K562 (cell line): ENCODE results near the gene KCNQ5. TPM values are rescaled to one million over a fixed set of nuclear protein-coding genes. Genes with fewer than 3 reads are reported as not detected.

Experiments used
- ATAC-seq: fragments of 200-7000 bp; cut with Tn5 transposase; 3 replicates; pipeline ENCODE4 v1.9.1; 2020; ENCODE audit warnings: moderate library complexity
- BruUV-seq: library from RNA; stranded (reverse); fragments of 400-500 nt; replicated peaks from 2 replicates; lab custom pipeline; 2021; lab: Mats Ljungman, UMichigan
- CTCF ChIA-PET: fragments of 300-600 bp; formaldehyde crosslinking; extraction: SDS; loops from one replicate; lab custom pipeline; 2021; ENCODE audit warnings: low intra/inter-chr PET ratio; lab: Yijun Ruan, JAX
- POLR2A ChIA-PET: fragments of 300-600, 350-650 bp; sonication (Branson Sonifier 250); formaldehyde crosslinking; extraction: SDS; loops from one replicate; lab custom pipeline; 2021; ENCODE audit warnings: antibody characterized with exemption, inconsistent platforms; lab: Yijun Ruan, JAX
- DNase-seq, 4 experiments: peaks; one replicate each; pipeline versions ENCODE4 v3.0.0 to v3.0.0-alpha.2; 2011 to 2018; ENCODE audit warnings: low spot score in 3 of 4, mixed read lengths in 3 of 4; ENCODE audit errors: extremely low read depth in 1 of 4
- FAIRE-seq: peaks from 2 replicates; lab custom pipeline; 2011; peaks lifted over from hg19 to GRCh38; lab: Jason Lieb, UNC
- H2AFZ ChIP-seq: 2 replicates; pipeline ENCODE4 v1.6.0; 2011; ENCODE audit warnings: low read depth, low read length, control low read depth, inconsistent platforms
- H3K27ac ChIP-seq: fragments of 200-600 bp; 3 replicates; pipeline ENCODE4 v1.8.0; 2011; ENCODE audit warnings: low read depth, mild to moderate bottlenecking, control low read depth, inconsistent platforms, low read length, moderate library complexity, mixed read lengths; ENCODE audit errors: extremely low read depth
- H3K27me3 ChIP-seq, 2 experiments: fragments of 300-600 bp in 1 of 2; 2 replicates in 1 of 2; 3 replicates in 1 of 2; pipeline versions ENCODE4 v1.6.0 to v1.8.0; 2011; ENCODE audit warnings: inconsistent platforms in 2 of 2, low read length in 2 of 2, mild to moderate bottlenecking in 1 of 2, mixed read lengths in 1 of 2, moderate library complexity in 1 of 2; ENCODE audit not compliant: control insufficient read depth in 2 of 2, insufficient read depth in 2 of 2
- H3K36me3 ChIP-seq: fragments of 300-600 bp; 3 replicates; pipeline ENCODE4 v1.8.0; 2011; ENCODE audit warnings: mild to moderate bottlenecking, low read length, inconsistent platforms; ENCODE audit not compliant: control insufficient read depth, insufficient read depth
- H3K4me1 ChIP-seq, 2 experiments: fragments of 200-600 bp in 1 of 2; replicated peaks in 1 of 2; 2 replicates in 1 of 2; 3 replicates in 1 of 2; pipeline versions ENCODE4 v1.5.1 to v1.8.0; 2011; ENCODE audit warnings: inconsistent platforms in 2 of 2, low read length in 2 of 2, mild to moderate bottlenecking in 1 of 2, mixed read lengths in 1 of 2, moderate library complexity in 1 of 2; ENCODE audit not compliant: control insufficient read depth in 2 of 2, insufficient read depth in 2 of 2
- H3K4me2 ChIP-seq: 2 replicates; pipeline ENCODE4 v1.6.1; 2011; ENCODE audit warnings: low read length, control low read depth, inconsistent platforms, mixed read lengths; ENCODE audit not compliant: insufficient read depth
- H3K4me3 ChIP-seq: fragments of 200-600 bp; sonication (generic), shearing (Covaris generic); 2 replicates; pipeline ENCODE4 v1.5.1; 2016; ENCODE audit warnings: control low read depth, inconsistent platforms
- H3K79me2 ChIP-seq: fragments of 200-600 bp; 3 replicates; pipeline ENCODE4 v1.8.0; 2011; ENCODE audit warnings: low read length, inconsistent platforms; ENCODE audit not compliant: control insufficient read depth, insufficient read depth
- H3K9ac ChIP-seq, 2 experiments: 2 replicates each; pipeline versions ENCODE4 v1.6.0 to v1.6.1; 2011; ENCODE audit warnings: low read depth in 2 of 2, low read length in 2 of 2, control low read depth in 1 of 2, inconsistent platforms in 1 of 2, mild to moderate bottlenecking in 1 of 2, mixed read lengths in 1 of 2; ENCODE audit not compliant: insufficient read depth in 1 of 2
- H3K9me1 ChIP-seq: one replicate; pipeline ENCODE4 v1.6.0; 2011; ENCODE audit warnings: inconsistent platforms, mild to moderate bottlenecking, low read length, moderate library complexity; ENCODE audit not compliant: control insufficient read depth, insufficient read depth
- H3K9me3 ChIP-seq: replicated peaks from 2 replicates; pipeline ENCODE4 v1.5.1; 2011; ENCODE audit warnings: low read depth, low read length, inconsistent platforms; ENCODE audit not compliant: control insufficient read depth, insufficient read depth
- H4K20me1 ChIP-seq: replicated peaks from 2 replicates; pipeline ENCODE4 v1.6.1; 2011; ENCODE audit warnings: low read length, inconsistent platforms, mixed read lengths; ENCODE audit not compliant: control insufficient read depth, insufficient read depth
- BRCA1 ChIP-seq, 2 experiments: fragments of 450-650 bp in 1 of 2; sonication (generic) in 1 of 2; formaldehyde crosslinking in 1 of 2; IDR thresholded peaks; 2 replicates each; pipeline versions ENCODE4 v1.5.0 to v1.6.1; 2017 to 2020; ENCODE audit warnings: mild to moderate bottlenecking in 1 of 2, missing genetic modification reagents in 1 of 2
- CHD1 ChIP-seq: fragments of 200-600 bp; sonication (generic); IDR thresholded peaks from one replicate; pipeline ENCODE4 v1.6.1; 2012; ENCODE audit warnings: mild to moderate bottlenecking, moderate library complexity, low read length, inconsistent platforms
- ESRRB ChIP-seq: fragments of 250-450 bp; sonication (Bioruptor Pico); IDR thresholded peaks from 2 replicates; pipeline ENCODE4 v1.5.0; 2020; ENCODE audit warnings: mild to moderate bottlenecking, moderate library complexity, borderline replicate concordance
- JUN ChIP-seq, 2 experiments: sonication (generic) in 1 of 2; formaldehyde crosslinking in 1 of 2; IDR thresholded peaks; 2 replicates each; pipeline versions ENCODE4 v1.6.1 to v1.8.0; 2012 to 2022; ENCODE audit warnings: borderline replicate concordance in 2 of 2, mild to moderate bottlenecking in 2 of 2, improper control_type of control experiment in 1 of 2, low read depth in 1 of 2, low read length in 1 of 2, missing genetic modification reagents in 1 of 2
- MAFK ChIP-seq: IDR thresholded peaks from 2 replicates; pipeline ENCODE4 v1.6.1; 2011; ENCODE audit warnings: low read length, improper control_type of control experiment
- MTA1 ChIP-seq: fragments of 450-650 bp; IDR thresholded peaks from 2 replicates; pipeline ENCODE4 v1.6.1; 2017; ENCODE audit warnings: borderline replicate concordance
- POLR2AphosphoS2 ChIP-seq: IDR thresholded peaks from 2 replicates; pipeline ENCODE4 v1.6.1; 2012; ENCODE audit warnings: low read length, improper control_type of control experiment
- PYGO2 ChIP-seq: fragments of 450-650 bp; IDR thresholded peaks from 2 replicates; pipeline ENCODE4 v1.6.1; 2016; ENCODE audit warnings: mild to moderate bottlenecking, missing genetic modification characterization, moderate library complexity, missing compliant biosample characterization
- RBM17 ChIP-seq: fragments of 200-400 bp; formaldehyde crosslinking; IDR thresholded peaks from 2 replicates; pipeline ENCODE4 v1.6.1; 2017; ENCODE audit warnings: low read depth, mild to moderate bottlenecking, low read length, borderline replicate concordance
- SNIP1 ChIP-seq: fragments of 450-650 bp; IDR thresholded peaks from 2 replicates; pipeline ENCODE4 v1.7.1; 2017; ENCODE audit warnings: low read depth, mild to moderate bottlenecking
- WGBS: fragments of 100-300 bp; shearing (Covaris generic); methylation state at CpG from one replicate; pipeline ENCODE4 v1.1.6; 2016; ENCODE audit warnings: low coverage, mixed read lengths; ENCODE audit not compliant: insufficient coverage; ENCODE audit errors: missing lambda C conversion rate; 5-methylcytosine and 5-hydroxymethylcytosine counted together
- in situ Hi-C: fragments of 300-500 bp; cut with MboI; formaldehyde crosslinking; loops from 4 replicates; pipeline ENCODE4 v1.15.0; 2018; ENCODE audit warnings: inconsistent platforms, mixed read lengths
- intact Hi-C: fragments of 100-400 bp; cut with micrococcal nuclease; formaldehyde crosslinking; loops from 2 replicates; pipeline ENCODE4 v1.14.2; 2022
- polyA plus RNA-seq, 8 experiments: library from polyadenylated mRNA; depleted of rRNA in 4 of 8; stranded (reverse) in 5 of 8; unstranded in 3 of 8; fragments of >200 nt; fragmentation: Nextera tagmentation in 2 of 8; fragmentation: Illumina TruSeq in 1 of 8; extraction: Ambion mirVana in 2 of 8; extraction: Trizol in 1 of 8; gene quantifications; 2 replicates each; pipeline versions ENCODE4 v1.2.1 to v1.2.3, GENCODE V29; 2011 to 2014; ENCODE audit warnings: inconsistent platforms in 1 of 8, missing spikeins in 1 of 8
- total RNA-seq, 7 experiments: library from RNA; depleted of rRNA in 6 of 7; stranded (reverse); fragments of >200 nt in 6 of 7; fragmentation: Illumina TruSeq in 2 of 7; extraction: Trizol in 2 of 7; gene quantifications; 2 replicates each; pipeline versions ENCODE4 v1.2.1 to v1.2.3, GENCODE V29; 2011 to 2021; ENCODE audit warnings: low replicate concordance in 1 of 7
- TF ChIP-seq, protein P1 (sequence below), 2 experiments: IDR thresholded peaks in 1 of 2; conservative IDR thresholded peaks in 1 of 2; 2 replicates each; pipeline ENCODE4 v1.6.1; 2016; ENCODE audit warnings: low read depth in 2 of 2, mild to moderate bottlenecking in 1 of 2, missing compliant biosample characterization in 1 of 2, missing genetic modification characterization in 1 of 2, moderate library complexity in 1 of 2
- TF ChIP-seq, protein P2 (sequence below): fragments of 250-450 bp; sonication (Bioruptor Pico); IDR thresholded peaks from 2 replicates; pipeline ENCODE4 v1.5.0; 2021; ENCODE audit warnings: mild to moderate bottlenecking, borderline replicate concordance
- TF ChIP-seq, protein P3 (sequence below): fragments of 450-650 bp; conservative IDR thresholded peaks from 2 replicates; pipeline ENCODE4 v1.6.1; 2016; ENCODE audit warnings: missing genetic modification characterization, low read depth, mild to moderate bottlenecking, missing compliant biosample characterization, moderate library complexity
- TF ChIP-seq, protein P4 (sequence below), 3 experiments: fragments of 200-800 bp in 1 of 3; sonication (Bioruptor generic) in 1 of 3; sonication (generic) in 1 of 3; formaldehyde crosslinking in 1 of 3; IDR thresholded peaks; 2 replicates each; pipeline versions ENCODE4 v1.6.1 to v1.8.0; 2016 to 2022; ENCODE audit warnings: mild to moderate bottlenecking in 2 of 3, missing compliant biosample characterization in 2 of 3, missing genetic modification characterization in 2 of 3, missing genetic modification reagents in 1 of 3

The KCNQ5 gene
- total and polyA plus RNA-seq, 9 of the 15 experiments (the other 6 are each of a cell fraction or from before 2014, with no cell fraction given): 0.31 to 5.9 (median 2.6) TPM

DNA sequence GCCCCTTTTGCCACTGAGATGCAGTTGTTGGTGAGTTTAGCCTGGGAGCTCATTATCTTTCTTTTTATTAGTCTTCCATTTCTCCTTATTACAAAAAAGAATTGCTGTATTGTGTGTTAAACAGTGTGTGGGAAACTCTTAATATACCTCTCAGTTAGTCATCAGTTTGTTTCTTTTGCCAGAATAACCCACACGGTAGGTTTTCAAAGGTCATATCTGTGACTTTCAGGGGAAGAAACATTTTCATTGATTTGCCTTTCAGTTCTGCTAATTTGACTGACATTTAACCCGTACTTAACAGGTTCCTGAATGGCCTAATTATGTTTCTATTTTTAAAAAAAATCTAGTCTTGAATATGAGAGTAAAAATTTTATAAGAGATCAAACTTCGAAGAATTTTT is 458.1 kb downstream of the KCNQ5 start:
- Histone ChIP-seq H3K9me3 (no peaks in the 10 kb centered on the region), H3K4me3 (no peak overlapping the region), H3K9ac (no peak overlapping the region), H3K4me2 (no peak overlapping the region), H3K27me3 (no peaks in the 10 kb centered on the region), H3K4me1 (no peaks in the 10 kb centered on the region), H2AFZ (no peak overlapping the region), H3K9me1 (no peaks in the 10 kb centered on the region), H3K36me3 (no peaks in the 10 kb centered on the region), H3K79me2 (no peaks in the 10 kb centered on the region), H3K27ac (no peak overlapping the region), H4K20me1 (no peaks in the 10 kb centered on the region)
- ChIA-PET CTCF (no interaction called here), POLR2A (no interaction called here)
- 15% methylated on average over 3 of the region's 3 CpGs for WGBS
- intact Hi-C loops: no loop called here
- DNase-seq (no peak), FAIRE-seq (no peak), ATAC-seq (no peak)
- BruUV-seq: no TSS peak
- in situ Hi-C loops: no loop called here
- TF ChIP-seq JUN (IDR thresholded peaks at IDR 0.05; ENCODE audit: borderline replicate concordance, low read depth, low read length) (no peak), JUN (CRISPR knock-in tag; IDR thresholded peaks at IDR 0.05; ENCODE audit: borderline replicate concordance) (no peak), PYGO2 (tag) (no peak), ESRRB (CRISPR knock-in tag) (no peak), MAFK (no peak), POLR2AphosphoS2 (no peak), MTA1 (no peak), BRCA1 (IDR thresholded peaks at IDR 0.05) (no peak), BRCA1 (CRISPR knock-in tag; IDR thresholded peaks at IDR 0.05) (no peak), CHD1 (no peak), RBM17 (no peak), SNIP1 (no peak)
- TF ChIP-seq, protein P1, sequence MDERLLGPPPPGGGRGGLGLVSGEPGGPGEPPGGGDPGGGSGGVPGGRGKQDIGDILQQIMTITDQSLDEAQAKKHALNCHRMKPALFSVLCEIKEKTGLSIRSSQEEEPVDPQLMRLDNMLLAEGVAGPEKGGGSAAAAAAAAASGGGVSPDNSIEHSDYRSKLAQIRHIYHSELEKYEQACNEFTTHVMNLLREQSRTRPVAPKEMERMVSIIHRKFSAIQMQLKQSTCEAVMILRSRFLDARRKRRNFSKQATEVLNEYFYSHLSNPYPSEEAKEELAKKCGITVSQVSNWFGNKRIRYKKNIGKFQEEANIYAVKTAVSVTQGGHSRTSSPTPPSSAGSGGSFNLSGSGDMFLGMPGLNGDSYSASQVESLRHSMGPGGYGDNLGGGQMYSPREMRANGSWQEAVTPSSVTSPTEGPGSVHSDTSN (CRISPR knock-in tag; IDR thresholded peaks at IDR 0.05; ENCODE audit: low read depth): no peak
- TF ChIP-seq, protein P1 (tag; conservative IDR thresholded peaks at IDR 0.05; ENCODE audit: low read depth): no peak
- TF ChIP-seq, protein P2, sequence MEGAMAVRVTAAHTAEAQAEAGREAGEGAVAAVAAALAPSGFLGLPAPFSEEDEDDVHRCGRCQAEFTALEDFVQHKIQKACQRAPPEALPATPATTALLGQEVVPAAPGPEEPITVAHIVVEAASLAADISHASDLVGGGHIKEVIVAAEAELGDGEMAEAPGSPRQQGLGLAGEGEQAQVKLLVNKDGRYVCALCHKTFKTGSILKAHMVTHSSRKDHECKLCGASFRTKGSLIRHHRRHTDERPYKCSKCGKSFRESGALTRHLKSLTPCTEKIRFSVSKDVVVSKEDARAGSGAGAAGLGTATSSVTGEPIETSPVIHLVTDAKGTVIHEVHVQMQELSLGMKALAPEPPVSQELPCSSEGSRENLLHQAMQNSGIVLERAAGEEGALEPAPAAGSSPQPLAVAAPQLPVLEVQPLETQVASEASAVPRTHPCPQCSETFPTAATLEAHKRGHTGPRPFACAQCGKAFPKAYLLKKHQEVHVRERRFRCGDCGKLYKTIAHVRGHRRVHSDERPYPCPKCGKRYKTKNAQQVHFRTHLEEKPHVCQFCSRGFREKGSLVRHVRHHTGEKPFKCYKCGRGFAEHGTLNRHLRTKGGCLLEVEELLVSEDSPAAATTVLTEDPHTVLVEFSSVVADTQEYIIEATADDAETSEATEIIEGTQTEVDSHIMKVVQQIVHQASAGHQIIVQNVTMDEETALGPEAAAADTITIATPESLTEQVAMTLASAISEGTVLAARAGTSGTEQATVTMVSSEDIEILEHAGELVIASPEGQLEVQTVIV (CRISPR knock-in tag): no peak
- TF ChIP-seq, protein P3, sequence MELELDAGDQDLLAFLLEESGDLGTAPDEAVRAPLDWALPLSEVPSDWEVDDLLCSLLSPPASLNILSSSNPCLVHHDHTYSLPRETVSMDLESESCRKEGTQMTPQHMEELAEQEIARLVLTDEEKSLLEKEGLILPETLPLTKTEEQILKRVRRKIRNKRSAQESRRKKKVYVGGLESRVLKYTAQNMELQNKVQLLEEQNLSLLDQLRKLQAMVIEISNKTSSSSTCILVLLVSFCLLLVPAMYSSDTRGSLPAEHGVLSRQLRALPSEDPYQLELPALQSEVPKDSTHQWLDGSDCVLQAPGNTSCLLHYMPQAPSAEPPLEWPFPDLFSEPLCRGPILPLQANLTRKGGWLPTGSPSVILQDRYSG (tag): no peak
- TF ChIP-seq, protein P4, sequence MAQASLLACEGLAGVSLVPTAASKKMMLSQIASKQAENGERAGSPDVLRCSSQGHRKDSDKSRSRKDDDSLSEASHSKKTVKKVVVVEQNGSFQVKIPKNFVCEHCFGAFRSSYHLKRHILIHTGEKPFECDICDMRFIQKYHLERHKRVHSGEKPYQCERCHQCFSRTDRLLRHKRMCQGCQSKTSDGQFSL (CRISPR knock-in tag; IDR thresholded peaks at IDR 0.05): no peak
- TF ChIP-seq, protein P4 (tag; IDR thresholded peaks at IDR 0.05): no peak
